HG03439 (cell line): ENCODE data around the gene DSC1.

ENCODE experiments used
- ATAC-seq: cut with Tn5 transposase; IDR thresholded peaks from one replicate; pipeline ENCODE4 v1.9.1; 2021; ENCODE audit warnings: mild to moderate bottlenecking, moderate library complexity; ENCODE audit not compliant: unreplicated experiment

DSC1 gene

GRCh38 chr18:31112804-31113203 lies 49.9 kb downstream of the DSC1 start:
- ATAC-seq: no peak

- ATAC-seq: no peak
Measured at GRCh38 chr18:31105733-31106132, 56.9 kb downstream of the DSC1 start.

DNA sequence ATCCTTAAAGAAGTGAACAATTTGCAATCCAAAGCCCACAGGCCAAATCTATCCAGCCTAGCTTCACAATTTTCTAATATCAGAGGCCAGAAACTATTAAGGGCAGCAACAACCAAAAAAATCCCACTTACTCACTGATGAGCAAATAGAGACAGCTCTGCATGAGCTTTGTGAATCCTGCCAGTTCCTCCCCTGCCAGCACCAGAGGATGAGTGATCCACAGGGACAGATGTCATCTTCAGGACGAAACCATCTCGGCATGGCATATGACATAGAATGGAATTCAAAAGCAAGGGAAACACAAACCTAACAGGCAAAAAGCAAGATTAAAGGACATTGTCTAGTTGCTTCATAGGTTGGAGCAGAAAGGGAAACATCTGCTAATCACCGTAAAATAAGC lies 58.2 kb downstream of the DSC1 start:
- no peak for ATAC-seq

GRCh38 chr18:31103423-31103822 lies 59.2 kb downstream of the DSC1 start:
- ATAC-seq: no peak

- no peak for ATAC-seq
Measured at GRCh38 chr18:31102941-31103340, 59.7 kb downstream of the DSC1 start.

GRCh38 chr18:31102025-31102684 lies 60.5 kb downstream of the DSC1 start, which contains the start of gene DSC2:
DSC2 (minus strand) TSS chr18:31102421; CDS start chr18:31101971, 450 bp downstream.
- ATAC-seq: no peak

DNA sequence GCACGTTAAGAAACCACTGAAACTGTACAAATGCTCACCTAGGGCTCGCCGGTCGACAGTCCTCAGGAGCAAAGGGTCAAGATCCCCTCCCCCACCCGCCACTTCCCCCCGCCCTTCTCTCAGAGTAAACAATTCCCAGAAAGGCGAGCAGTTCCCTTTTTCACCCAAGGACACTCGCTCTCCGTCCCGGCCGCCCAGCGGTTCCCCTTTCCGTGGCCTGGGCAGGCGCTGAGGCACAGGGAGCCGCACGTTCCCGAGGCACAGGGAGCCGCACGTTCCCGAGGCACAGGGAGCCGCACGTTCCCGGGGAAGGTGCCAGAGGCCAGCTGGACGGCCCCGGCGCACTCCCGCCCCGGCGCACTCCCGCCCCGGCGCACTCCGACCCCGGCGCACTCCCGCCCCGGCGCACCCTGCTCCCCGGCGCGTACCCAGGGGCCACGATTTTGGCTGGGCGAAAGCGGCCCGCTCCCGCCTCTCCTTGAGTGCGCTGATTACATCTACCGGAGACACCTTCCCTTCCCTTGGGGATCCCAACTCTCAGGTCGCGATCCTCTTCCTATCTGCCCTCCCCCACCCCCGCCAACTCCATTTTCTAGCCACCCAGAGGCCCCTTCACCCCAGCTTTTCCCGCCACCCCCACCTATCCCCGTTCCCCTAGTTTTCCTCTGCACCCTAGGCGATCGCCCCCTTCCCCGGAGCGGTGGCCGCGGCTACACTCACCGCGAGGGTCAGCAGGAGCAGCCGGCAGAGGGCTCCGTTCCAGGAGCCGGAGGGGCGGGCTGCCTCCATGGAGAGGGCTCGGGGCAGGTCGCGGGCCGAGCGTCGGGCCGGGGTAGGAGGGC lies 61.3 kb downstream of the DSC1 start:
- ATAC-seq: no peak

- no peak for ATAC-seq
Measured at GRCh38 chr18:31100436-31101182, 62.0 kb downstream of the DSC1 start.

DNA sequence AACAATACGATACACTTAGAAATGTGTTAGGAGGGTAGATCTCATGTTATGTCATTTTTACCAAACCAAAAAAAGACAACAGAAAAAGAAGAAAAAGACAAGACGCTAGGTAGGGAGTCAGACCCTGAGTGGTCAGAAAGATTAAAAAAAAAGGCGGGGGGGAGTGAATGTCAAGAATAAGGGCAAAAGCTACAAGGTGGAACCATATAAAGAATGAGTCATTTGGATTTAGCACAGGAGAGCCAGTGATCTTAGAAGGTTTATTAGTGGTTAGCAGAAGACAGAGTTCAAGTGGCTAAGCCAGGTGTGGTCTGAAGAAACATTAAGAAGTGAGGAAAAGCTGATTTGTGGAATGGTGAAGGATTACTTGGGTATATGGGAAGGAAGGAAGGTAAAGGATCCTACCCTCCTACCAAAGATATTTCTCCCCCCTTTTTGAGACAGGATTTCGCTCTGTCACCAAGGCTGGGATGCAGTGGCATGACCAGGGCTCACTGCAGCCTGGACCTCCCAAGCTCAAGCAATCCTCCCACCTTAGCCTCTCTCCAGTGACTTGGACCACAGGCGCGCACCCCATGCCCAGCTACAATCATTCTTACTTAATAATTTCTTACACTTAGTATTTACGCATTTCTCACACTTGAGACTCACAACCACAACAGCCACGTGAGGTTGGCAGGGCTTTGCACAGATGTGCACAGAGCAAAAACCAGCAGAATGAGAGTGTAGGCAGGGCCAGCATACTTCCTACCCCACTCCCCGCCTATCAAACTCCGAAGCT lies 63.0 kb downstream of the DSC1 start:
- ATAC-seq: no peak

DNA sequence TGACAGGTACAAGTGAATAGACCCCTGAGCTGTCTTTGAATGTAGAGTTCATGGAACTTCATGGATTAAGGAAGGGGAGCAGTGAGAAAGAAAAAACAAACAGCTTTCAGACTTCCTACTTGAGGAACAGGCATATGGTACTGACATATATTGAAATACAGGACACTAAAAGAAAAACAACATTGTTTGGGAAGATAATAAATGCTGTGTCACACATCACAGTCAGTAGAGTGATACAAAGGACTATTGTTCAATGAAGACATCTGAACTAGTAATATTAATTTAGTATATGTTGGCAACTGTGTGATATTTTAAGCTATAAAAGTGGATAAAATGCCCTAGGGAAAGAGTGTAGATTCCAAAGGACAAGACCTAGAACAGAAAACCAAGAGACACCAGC lies 63.8 kb downstream of the DSC1 start:
- no peak for ATAC-seq

DNA sequence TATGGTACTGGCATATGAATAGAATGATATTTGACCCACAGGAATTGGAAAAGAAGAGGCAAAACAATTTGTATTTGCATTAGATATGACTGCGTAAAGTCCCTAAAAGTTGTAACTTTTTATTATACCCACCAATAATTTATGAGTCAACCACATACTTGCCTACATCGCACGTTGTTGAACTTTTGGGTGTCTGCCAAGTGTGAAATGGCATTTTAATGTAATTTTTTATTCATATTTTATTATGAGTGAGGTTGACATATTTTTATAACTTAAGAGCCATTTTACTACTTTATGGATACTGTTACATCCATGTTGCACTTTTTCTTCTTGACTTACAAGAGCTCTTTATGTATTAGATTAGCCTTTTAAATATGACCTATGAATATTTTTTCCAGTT lies 65.0 kb downstream of the DSC1 start:
- no peak for ATAC-seq

DNA sequence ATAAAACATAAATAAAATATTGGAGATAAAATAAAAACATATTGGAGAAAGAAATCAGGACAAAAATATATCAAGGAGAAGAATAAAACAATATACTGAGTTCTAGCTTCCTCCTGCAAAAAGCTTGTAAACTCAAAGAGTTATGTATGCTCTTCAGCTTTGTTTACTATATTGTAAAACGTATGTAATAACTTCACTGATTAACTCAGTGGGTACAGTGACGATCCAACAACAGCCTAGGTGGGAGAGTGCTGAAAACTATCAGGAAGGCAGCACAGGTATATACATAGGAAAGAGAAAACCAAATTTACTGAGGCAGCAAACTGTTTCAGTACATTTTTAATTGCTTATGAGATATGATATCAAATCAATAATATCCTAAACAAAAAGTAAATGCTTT lies 68.8 kb downstream of the DSC1 start:
- no peak for ATAC-seq

DNA sequence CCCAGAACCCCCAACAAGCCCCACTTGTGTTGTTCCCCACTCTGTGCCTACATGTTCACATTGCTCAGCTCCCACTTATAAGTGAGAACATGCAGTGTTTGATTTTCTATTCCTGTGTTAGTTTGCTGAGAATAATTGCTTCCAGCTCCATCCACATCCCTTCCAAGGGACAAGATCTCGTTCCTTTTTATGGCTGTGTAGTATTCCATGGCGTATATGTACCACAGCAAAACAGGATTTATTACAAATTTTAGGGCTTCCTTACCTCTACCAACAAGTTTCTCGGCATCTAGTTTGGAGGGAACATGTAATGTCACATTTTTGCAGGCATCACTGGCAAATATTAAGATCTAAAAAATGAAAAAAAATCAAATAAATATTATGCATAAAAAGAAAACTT lies 69.4 kb downstream of the DSC1 start:
- no peak for ATAC-seq

- no peak for ATAC-seq
Measured at GRCh38 chr18:31091350-31091749, 71.3 kb downstream of the DSC1 start.

DNA sequence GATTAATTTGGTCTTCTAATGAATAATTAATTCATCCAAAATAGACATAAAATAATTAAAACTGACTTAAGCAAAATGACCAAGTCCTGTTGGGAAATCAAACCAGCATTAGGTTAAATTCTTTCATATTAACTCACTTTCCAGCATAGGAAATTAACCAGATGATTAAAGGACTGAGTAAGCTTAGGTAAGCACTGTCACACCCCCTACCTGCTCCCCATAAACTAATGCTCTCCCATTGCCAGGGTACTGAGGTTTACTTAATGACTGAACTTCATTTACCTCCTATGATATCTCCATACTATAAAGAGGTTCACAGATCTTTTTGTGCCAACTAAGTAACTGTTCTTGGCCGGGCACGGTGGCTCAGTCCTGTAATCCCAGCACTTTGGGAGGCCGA lies 74.1 kb downstream of the DSC1 start:
- no peak for ATAC-seq

GRCh38 chr18:31079973-31080372 lies 82.7 kb downstream of the DSC1 start:
- no peak for ATAC-seq
